IMR-90 (cell line): Measurements from ENCODE around the gene FOXL3. TPM values are rescaled to one million over a fixed set of nuclear protein-coding genes. Genes with fewer than 3 reads are reported as not detected.

ENCODE experiments used
- ATAC-seq: fragments of 200-7000 bp; cut with Tn5 transposase; 2 replicates; pipeline ENCODE4 v1.9.1; 2020; ENCODE audit warnings: low read depth, mild to moderate bottlenecking, moderate library complexity
- BruUV-seq: library from RNA; stranded (reverse); fragments of 400-500 nt; replicated peaks from 2 replicates; lab custom pipeline; 2021; lab: Mats Ljungman, UMichigan
- CTCF ChIA-PET: fragments of 300-600 bp; formaldehyde crosslinking; extraction: SDS; loops from one replicate; lab custom pipeline; 2021; ENCODE audit warnings: antibody characterized with exemption; lab: Yijun Ruan, JAX
- POLR2A ChIA-PET: fragments of 300-600 bp; sonication (Branson Sonifier 250); formaldehyde crosslinking; loops from one replicate; lab custom pipeline; 2022; ENCODE audit warnings: antibody characterized with exemption; ENCODE audit not compliant: unreplicated experiment; lab: Charles Lee
- DNase-seq: peaks from one replicate; pipeline ENCODE4 v3.0.0; 2013
- H2AFZ ChIP-seq: replicated peaks from 2 replicates; pipeline ENCODE3; 2013; ENCODE audit warnings: low read length, mild to moderate bottlenecking; ENCODE audit not compliant: poor library complexity
- H2AK5ac ChIP-seq: 2 replicates; pipeline ENCODE4 v1.6.1; 2013; ENCODE audit warnings: low read depth, low read length, inconsistent platforms
- H2AK9ac ChIP-seq: replicated peaks from 2 replicates; pipeline ENCODE3; 2013; ENCODE audit warnings: mild to moderate bottlenecking, low read depth, low read length, moderate library complexity; ENCODE audit not compliant: poor library complexity
- H2BK120ac ChIP-seq: 2 replicates; pipeline ENCODE4 v1.6.1; 2013; ENCODE audit warnings: low read depth, low read length, inconsistent platforms
- H2BK15ac ChIP-seq: 3 replicates; pipeline ENCODE4 v1.6.1; 2013; ENCODE audit warnings: low read depth, low read length, inconsistent platforms
- H2BK20ac ChIP-seq: 2 replicates; pipeline ENCODE4 v1.6.1; 2013; ENCODE audit warnings: low read depth, mild to moderate bottlenecking, inconsistent platforms, low read length, moderate library complexity
- H2BK5ac ChIP-seq: 2 replicates; pipeline ENCODE4 v1.6.1; 2013; ENCODE audit warnings: mild to moderate bottlenecking, low read depth, low read length, inconsistent platforms; ENCODE audit not compliant: poor library complexity, severe bottlenecking
- H3K14ac ChIP-seq: replicated peaks from 2 replicates; pipeline ENCODE4 v1.6.1; 2013; ENCODE audit warnings: low read depth, low read length, inconsistent platforms
- H3K18ac ChIP-seq: 2 replicates; pipeline ENCODE4 v1.6.1; 2013; ENCODE audit warnings: low read depth, low read length, control low read depth
- H3K23ac ChIP-seq: 2 replicates; pipeline ENCODE4 v1.6.1; 2013; ENCODE audit warnings: low read depth, low read length, inconsistent platforms
- H3K27ac ChIP-seq: 2 replicates; pipeline ENCODE4 v1.5.1; 2013; ENCODE audit warnings: mild to moderate bottlenecking, control low read depth, low read length; ENCODE audit not compliant: insufficient read depth
- H3K27me3 ChIP-seq: 2 replicates; pipeline ENCODE4 v1.6.1; 2013; ENCODE audit warnings: low read length; ENCODE audit not compliant: control insufficient read depth, insufficient read depth
- H3K36me3 ChIP-seq: 2 replicates; pipeline ENCODE4 v1.6.1; 2013; ENCODE audit warnings: low read length, mixed read lengths; ENCODE audit not compliant: control insufficient read depth, insufficient read depth
- H3K4ac ChIP-seq: 2 replicates; pipeline ENCODE4 v1.6.1; 2013; ENCODE audit warnings: low read depth, low read length, inconsistent platforms
- H3K4me1 ChIP-seq: 2 replicates; pipeline ENCODE4 v1.6.1; 2013; ENCODE audit warnings: low read length, mixed read lengths; ENCODE audit not compliant: control insufficient read depth, insufficient read depth
- H3K4me2 ChIP-seq: 2 replicates; pipeline ENCODE4 v1.6.1; 2013; ENCODE audit warnings: low read depth, mild to moderate bottlenecking, control low read depth, low read length, moderate library complexity
- H3K4me3 ChIP-seq: 2 replicates; pipeline ENCODE4 v1.5.1; 2013; ENCODE audit warnings: low read depth, mild to moderate bottlenecking, control low read depth, low read length, moderate library complexity; ENCODE audit not compliant: insufficient read depth
- H3K56ac ChIP-seq: 2 replicates; pipeline ENCODE4 v1.6.1; 2013; ENCODE audit warnings: low read length, inconsistent platforms; ENCODE audit not compliant: insufficient read depth; ENCODE audit errors: extremely low read depth
- H3K79me1 ChIP-seq, 2 experiments: 2 replicates each; pipeline ENCODE4 v1.6.1; 2013; ENCODE audit warnings: low read length in 2 of 2, inconsistent platforms in 1 of 2, low read depth in 1 of 2
- H3K9ac ChIP-seq: 2 replicates; pipeline ENCODE4 v1.6.1; 2013; ENCODE audit warnings: low read depth, low read length, control low read depth
- H3K9me1 ChIP-seq: 2 replicates; pipeline ENCODE4 v1.6.1; 2013; ENCODE audit warnings: low read length, inconsistent platforms; ENCODE audit not compliant: insufficient read depth
- H3K9me3 ChIP-seq: 2 replicates; pipeline ENCODE4 v1.6.1; 2013; ENCODE audit warnings: low read length; ENCODE audit not compliant: control insufficient read depth, insufficient read depth
- H4K20me1 ChIP-seq: 2 replicates; pipeline ENCODE4 v1.6.1; 2013; ENCODE audit warnings: low read length, inconsistent platforms; ENCODE audit not compliant: insufficient read depth
- H4K5ac ChIP-seq: 2 replicates; pipeline ENCODE4 v1.6.1; 2013; ENCODE audit warnings: mild to moderate bottlenecking, low read depth, low read length, control low read depth
- H4K8ac ChIP-seq, 2 experiments: 2 replicates each; pipeline ENCODE4 v1.6.1; 2013; ENCODE audit warnings: low read depth in 2 of 2, low read length in 2 of 2, control low read depth in 1 of 2, inconsistent platforms in 1 of 2
- H4K91ac ChIP-seq: 2 replicates; pipeline ENCODE4 v1.6.1; 2013; ENCODE audit warnings: low read depth, low read length, inconsistent platforms; ENCODE audit not compliant: insufficient read depth
- BHLHE40 ChIP-seq: fragments of 150-350 bp; IDR thresholded peaks from 2 replicates; pipeline ENCODE4 v1.6.1; 2016; ENCODE audit warnings: mild to moderate bottlenecking, low read depth, low read length
- CEBPB ChIP-seq: IDR thresholded peaks from 2 replicates; pipeline ENCODE4 v1.6.1; 2012; ENCODE audit warnings: low read depth, low read length, improper control_type of control experiment
- CHD1 ChIP-seq: IDR thresholded peaks from 2 replicates; pipeline ENCODE4 v1.6.1; 2012; ENCODE audit warnings: low read depth, low read length, improper control_type of control experiment
- CTCF ChIP-seq: conservative IDR thresholded peaks from 2 replicates; pipeline ENCODE4 v1.5.1; 2012; ENCODE audit warnings: mild to moderate bottlenecking, low read depth, low read length, improper control_type of control experiment
- FOS ChIP-seq: fragments of 150-350 bp; IDR thresholded peaks from 2 replicates; pipeline ENCODE4 v1.6.1; 2016; ENCODE audit warnings: low read depth, low read length
- MAZ ChIP-seq: IDR thresholded peaks from 2 replicates; pipeline ENCODE4 v1.6.1; 2012; ENCODE audit warnings: low read depth, mild to moderate bottlenecking, low read length, improper control_type of control experiment, moderate library complexity, borderline replicate concordance
- MXI1 ChIP-seq: IDR thresholded peaks from 2 replicates; pipeline ENCODE4 v1.6.1; 2012; ENCODE audit warnings: low read depth, mild to moderate bottlenecking, low read length, moderate library complexity, borderline replicate concordance
- RCOR1 ChIP-seq: IDR thresholded peaks from 2 replicates; pipeline ENCODE4 v1.6.1; 2012; ENCODE audit warnings: mild to moderate bottlenecking, low read length, improper control_type of control experiment; ENCODE audit not compliant: insufficient replicate concordance
- RFX5 ChIP-seq: IDR thresholded peaks from 2 replicates; pipeline ENCODE4 v1.8.0; 2012; ENCODE audit warnings: low read depth, mild to moderate bottlenecking, low read length, moderate library complexity
- SMC3 ChIP-seq: fragments of 150-350 bp; IDR thresholded peaks from 2 replicates; pipeline ENCODE4 v1.6.1; 2016; ENCODE audit warnings: low read depth, mild to moderate bottlenecking, antibody characterized with exemption, low read length, moderate library complexity
- WGBS, 2 experiments: methylation state at CpG; one replicate each; pipeline versions ENCODE4 v1.1.5 to v1.1.7; 2013; ENCODE audit warnings: missing lambda C conversion rate in 2 of 2; ENCODE audit not compliant: insufficient read length in 1 of 2; ENCODE audit errors: extremely low coverage in 2 of 2; 5-methylcytosine and 5-hydroxymethylcytosine counted together
- dilution Hi-C: fragments of 300-500 bp; cut with HindIII; formaldehyde crosslinking; loops from one replicate; pipeline ENCODE4 v1.14.3; 2018; ENCODE audit warnings: low sequenced_read_pairs; ENCODE audit not compliant: unreplicated experiment
- in situ Hi-C: fragments of 300-500 bp; cut with MboI; formaldehyde crosslinking; loops from 3 replicates; pipeline ENCODE4 v1.14.3; 2019; ENCODE audit warnings: low sequenced_read_pairs, inconsistent platforms, mixed read lengths
- intact Hi-C: fragments of 100-400 bp; cut with micrococcal nuclease; formaldehyde crosslinking; loops from 2 replicates; pipeline ENCODE4 v1.10.0; 2022
- polyA plus RNA-seq, 3 experiments: library from polyadenylated mRNA; depleted of rRNA; stranded (reverse); fragments of >200 nt; gene quantifications; 2 replicates each; pipeline ENCODE4 v1.2.3, GENCODE V29; 2012; ENCODE audit warnings: low replicate concordance in 1 of 3
- total RNA-seq: library from RNA; depleted of rRNA; stranded (reverse); fragments of >200 nt; gene quantifications from 2 replicates; pipeline ENCODE4 v1.2.3, GENCODE V29; 2012
- TF ChIP-seq, protein P1 (sequence below): fragments of 150-350 bp; IDR thresholded peaks from 2 replicates; pipeline ENCODE4 v1.6.1; 2017; ENCODE audit warnings: mild to moderate bottlenecking, antibody characterized with exemption, low read length, low read depth

FOXL3 gene
- total and polyA plus RNA-seq, 2 of the 4 experiments (the other 2 are of a cell fraction): not detected

GRCh38 chr7:285731-286130 is 4.2 kb upstream of the FOXL3 start:
- H3K18ac ChIP-seq: no peak overlapping the region
- H3K14ac ChIP-seq: no peak overlapping the region
- H4K20me1 ChIP-seq: no peaks in the 10 kb centered on the region
- no peaks in the 10 kb centered on the region for H3K4me1 ChIP-seq
- H4K5ac ChIP-seq: no peak overlapping the region
- POLR2A ChIA-PET: no interaction called here
- no peak for ATAC-seq
- H2BK15ac ChIP-seq: no peak overlapping the region
- peaks cover 59% of the 10 kb centered on the region for H3K27me3 ChIP-seq
- H3K56ac ChIP-seq: no peak overlapping the region
- H3K9me3 ChIP-seq: no peaks in the 10 kb centered on the region; the same call in 1 of the 2 replicates
- no peak overlapping the region for H3K4me3 ChIP-seq
- H3K9ac ChIP-seq: no peak overlapping the region
- H3K79me1 ChIP-seq: no peaks in the 10 kb centered on the region
- H3K27ac ChIP-seq: no peak overlapping the region
- no peak overlapping the region for H4K91ac ChIP-seq
- no TSS peak for BruUV-seq
- H3K36me3 ChIP-seq: no peaks in the 10 kb centered on the region
- H2BK120ac ChIP-seq: no peak overlapping the region
- 71% methylated on average over 5 of the region's 16 CpGs; no CpG with 5 or more reads in 1 of the 2 experiments for whole genome bisulfite sequencing, 2 experiments
- intact Hi-C loops: no loop called here
- CTCF ChIA-PET: no interaction called here
- H2AK9ac ChIP-seq: no peak overlapping the region
- no peak overlapping the region for H2AFZ ChIP-seq
- H2BK5ac ChIP-seq: no peak overlapping the region
- H2AK5ac ChIP-seq: no peak overlapping the region
- H3K4ac ChIP-seq: no peak overlapping the region
- H2BK20ac ChIP-seq: no peak overlapping the region
- TF ChIP-seq, protein P1, sequence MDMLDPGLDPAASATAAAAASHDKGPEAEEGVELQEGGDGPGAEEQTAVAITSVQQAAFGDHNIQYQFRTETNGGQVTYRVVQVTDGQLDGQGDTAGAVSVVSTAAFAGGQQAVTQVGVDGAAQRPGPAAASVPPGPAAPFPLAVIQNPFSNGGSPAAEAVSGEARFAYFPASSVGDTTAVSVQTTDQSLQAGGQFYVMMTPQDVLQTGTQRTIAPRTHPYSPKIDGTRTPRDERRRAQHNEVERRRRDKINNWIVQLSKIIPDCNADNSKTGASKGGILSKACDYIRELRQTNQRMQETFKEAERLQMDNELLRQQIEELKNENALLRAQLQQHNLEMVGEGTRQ: no peak
- TF ChIP-seq SMC3: no peak
- no peak for TF ChIP-seq CTCF
- TF ChIP-seq CEBPB: no peak
- no peak for TF ChIP-seq FOS
- TF ChIP-seq RCOR1: no peak
- TF ChIP-seq BHLHE40: no peak
- no peak for TF ChIP-seq MAZ
- no peak for TF ChIP-seq RFX5
- TF ChIP-seq MXI1: no peak
- no peak for TF ChIP-seq CHD1
- H3K9me1 ChIP-seq: no peaks in the 10 kb centered on the region
- H3K23ac ChIP-seq: no peak overlapping the region
- no peak for DNase-seq
- in situ Hi-C loops: no loop called here
- H3K4me2 ChIP-seq: no peak overlapping the region
- no peak overlapping the region for H4K8ac ChIP-seq
- dilution Hi-C loops: no loop called here
